Measurements from ENCODE around the gene SYNPO2.

The SYNPO2 gene

DNA sequence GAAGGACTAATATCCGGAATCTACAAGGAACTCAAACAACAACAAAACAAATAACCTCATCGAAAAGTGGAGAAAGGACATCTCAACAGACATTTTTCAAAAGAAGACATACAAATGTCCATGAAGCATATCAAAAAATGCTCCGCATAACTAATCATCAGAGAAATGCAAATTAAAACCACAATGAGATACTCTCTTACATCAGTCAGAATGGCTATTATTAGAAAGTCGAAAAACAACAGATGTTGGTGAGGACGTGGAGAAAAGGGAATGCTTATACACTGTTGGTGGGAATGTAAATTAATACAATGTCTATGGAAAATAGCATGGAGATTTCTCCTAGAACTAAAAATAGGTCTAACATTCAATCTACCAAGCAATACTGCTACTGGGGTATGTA, 195.9 kb downstream of the SYNPO2 start:
- no peak overlapping the region for H3K4me3 ChIP-seq
- H3K27me3 ChIP-seq = no peaks in the 10 kb centered on the region
- intact Hi-C loops (cut with DNase I; ENCODE audit: low total_unique reads) = no loop called here
- H3K36me3 ChIP-seq = no peaks in the 10 kb centered on the region
- TF ChIP-seq, protein P1, sequence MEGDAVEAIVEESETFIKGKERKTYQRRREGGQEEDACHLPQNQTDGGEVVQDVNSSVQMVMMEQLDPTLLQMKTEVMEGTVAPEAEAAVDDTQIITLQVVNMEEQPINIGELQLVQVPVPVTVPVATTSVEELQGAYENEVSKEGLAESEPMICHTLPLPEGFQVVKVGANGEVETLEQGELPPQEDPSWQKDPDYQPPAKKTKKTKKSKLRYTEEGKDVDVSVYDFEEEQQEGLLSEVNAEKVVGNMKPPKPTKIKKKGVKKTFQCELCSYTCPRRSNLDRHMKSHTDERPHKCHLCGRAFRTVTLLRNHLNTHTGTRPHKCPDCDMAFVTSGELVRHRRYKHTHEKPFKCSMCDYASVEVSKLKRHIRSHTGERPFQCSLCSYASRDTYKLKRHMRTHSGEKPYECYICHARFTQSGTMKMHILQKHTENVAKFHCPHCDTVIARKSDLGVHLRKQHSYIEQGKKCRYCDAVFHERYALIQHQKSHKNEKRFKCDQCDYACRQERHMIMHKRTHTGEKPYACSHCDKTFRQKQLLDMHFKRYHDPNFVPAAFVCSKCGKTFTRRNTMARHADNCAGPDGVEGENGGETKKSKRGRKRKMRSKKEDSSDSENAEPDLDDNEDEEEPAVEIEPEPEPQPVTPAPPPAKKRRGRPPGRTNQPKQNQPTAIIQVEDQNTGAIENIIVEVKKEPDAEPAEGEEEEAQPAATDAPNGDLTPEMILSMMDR (IDR thresholded peaks at IDR 0.05) = no peak
- H3K9me3 ChIP-seq = no peaks in the 10 kb centered on the region
- no peak for DNase-seq
- no peak overlapping the region for H3K27ac ChIP-seq
- no peaks in the 10 kb centered on the region for H3K4me1 ChIP-seq

- H3K27me3 ChIP-seq = no peaks in the 10 kb centered on the region
- DNase-seq = no peak
- intact Hi-C loops (cut with DNase I; ENCODE audit: low total_unique reads) = no loop called here
- no peak overlapping the region for H3K27ac ChIP-seq
- no peaks in the 10 kb centered on the region for H3K4me1 ChIP-seq
- no peaks in the 10 kb centered on the region for H3K9me3 ChIP-seq
- TF ChIP-seq, protein P1 (IDR thresholded peaks at IDR 0.05) = no peak
- H3K36me3 ChIP-seq = no peaks in the 10 kb centered on the region
- no peak overlapping the region for H3K4me3 ChIP-seq
These were observed 198.5 kb downstream of the SYNPO2 start for GRCh38 chr4:119087121-119087520.

DNA sequence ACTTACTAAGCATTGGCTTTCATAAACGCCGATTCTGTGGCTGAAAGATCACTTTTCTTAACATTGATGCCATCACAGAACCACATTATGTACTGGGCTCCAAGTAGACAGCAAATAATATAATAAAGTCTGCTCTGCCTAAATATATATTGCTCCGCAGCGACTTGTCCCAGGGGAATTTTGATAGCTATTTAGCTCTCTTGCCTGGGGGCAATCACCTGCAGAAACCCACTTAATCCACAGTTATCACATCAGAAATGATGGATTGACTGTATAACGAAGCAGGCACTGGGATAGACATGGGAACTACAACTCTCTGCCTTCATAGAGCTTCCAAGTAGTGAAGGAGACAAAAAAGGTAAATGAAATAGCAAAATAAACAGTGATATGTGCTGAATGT, 199.0 kb downstream of the SYNPO2 start:
- no peak overlapping the region for H3K4me3 ChIP-seq
- no peaks in the 10 kb centered on the region for H3K36me3 ChIP-seq
- intact Hi-C loops (cut with DNase I; ENCODE audit: low total_unique reads) = no loop called here
- no peak overlapping the region for H3K27ac ChIP-seq
- TF ChIP-seq, protein P1 (IDR thresholded peaks at IDR 0.05) = no peak
- H3K9me3 ChIP-seq = no peaks in the 10 kb centered on the region
- H3K4me1 ChIP-seq = no peaks in the 10 kb centered on the region
- DNase-seq = no peak
- H3K27me3 ChIP-seq = no peaks in the 10 kb centered on the region

GRCh38 chr4:119093042-119093827, 204.6 kb downstream of the SYNPO2 start:
- Histone ChIP-seq H3K27ac (no peak overlapping the region), H3K9me3 (no peaks in the 10 kb centered on the region), H3K4me3 (no peak overlapping the region), H3K27me3 (no peaks in the 10 kb centered on the region), H3K36me3 (no peaks in the 10 kb centered on the region), H3K4me1 (peaks cover 0 to 3% (median 0%) of the 10 kb centered on the region in 4 donors)
- no peak for DNase-seq
- TF ChIP-seq, protein P1 (IDR thresholded peaks at IDR 0.05) = no peak
- intact Hi-C loops (cut with DNase I; ENCODE audit: low total_unique reads) = no loop called here

GRCh38 chr4:119097282-119097900, 208.7 kb downstream of the SYNPO2 start:
- H3K36me3 ChIP-seq = no peaks in the 10 kb centered on the region
- H3K27ac ChIP-seq = no peak overlapping the region
- no peak for DNase-seq
- no peaks in the 10 kb centered on the region for H3K9me3 ChIP-seq
- TF ChIP-seq, protein P1 (IDR thresholded peaks at IDR 0.05) = no peak
- H3K4me1 ChIP-seq = peaks cover 0 to 28% (median 9%) of the 10 kb centered on the region in 4 donors
- H3K27me3 ChIP-seq = no peaks in the 10 kb centered on the region
- intact Hi-C loops (cut with DNase I; ENCODE audit: low total_unique reads) = no loop called here
- H3K4me3 ChIP-seq = no peak overlapping the region

All from tibial artery (tissue), 4 donors.